ENCODE measurements around the gene SRCIN1.
A peak's percentile ranks its signal among the peaks of the same experiment; 100 is the strongest.
"Not testable (repeated sequence)": the region's sequence is repeated elsewhere in the genome, so short reads cannot be mapped to it uniquely, and the experiment has no call there.

Gene SRCIN1

GRCh38 chr17:38605841-38606645 is at the start of gene SRCIN1:
TSS of gene SRCIN1 (minus strand) at chr17:38605952. CDS start at chr17:38605705, 247 bp downstream.
- no peak for DNase-seq (ENCODE audit: low read depth)

- no peak for DNase-seq (ENCODE audit: low read depth)
Observed at GRCh38 chr17:38654411-38655398, 49.0 kb upstream of the SRCIN1 start.

- no peak for DNase-seq (ENCODE audit: low read depth)
Observed at GRCh38 chr17:38653679-38654078, 47.9 kb upstream of the SRCIN1 start.

GRCh38 chr17:38653230-38653629 is 47.5 kb upstream of the SRCIN1 start:
- no peak for DNase-seq (ENCODE audit: low read depth)

- DNase-seq (ENCODE audit: low read depth) = not testable (repeated sequence)
Observed at GRCh38 chr17:38650653-38651173, 45.0 kb upstream of the SRCIN1 start.

GRCh38 chr17:38637951-38638350 is 32.2 kb upstream of the SRCIN1 start:
- DNase-seq (ENCODE audit: low read depth) = no peak

- DNase-seq (ENCODE audit: low read depth) = no peak
Observed at GRCh38 chr17:38636054-38636453, 30.3 kb upstream of the SRCIN1 start.

- DNase-seq (ENCODE audit: low read depth) = no peak
Observed at GRCh38 chr17:38632334-38632733, 26.6 kb upstream of the SRCIN1 start.

- peak; percentile 32 for DNase-seq (ENCODE audit: low read depth)
Observed at GRCh38 chr17:38628441-38628840, 22.7 kb upstream of the SRCIN1 start.

GRCh38 chr17:38627957-38628356 is 22.2 kb upstream of the SRCIN1 start:
- no peak for DNase-seq (ENCODE audit: low read depth)

GRCh38 chr17:38626606-38627226 is 21.0 kb upstream of the SRCIN1 start:
- peak; percentile 22 for DNase-seq (ENCODE audit: low read depth)

GRCh38 chr17:38625482-38625881 is 19.7 kb upstream of the SRCIN1 start:
- no peak for DNase-seq (ENCODE audit: low read depth)

- DNase-seq (ENCODE audit: low read depth) = not testable (repeated sequence)
Observed at GRCh38 chr17:38624782-38625355, 19.1 kb upstream of the SRCIN1 start.

- DNase-seq (ENCODE audit: low read depth) = no peak
Observed at GRCh38 chr17:38621538-38621937, 15.8 kb upstream of the SRCIN1 start.

- DNase-seq (ENCODE audit: low read depth) = no peak
Observed at GRCh38 chr17:38620551-38621277, 15.0 kb upstream of the SRCIN1 start.

- no peak for DNase-seq (ENCODE audit: low read depth)
Observed at GRCh38 chr17:38619937-38620550, 14.3 kb upstream of the SRCIN1 start.

- no peak for DNase-seq (ENCODE audit: low read depth)
Observed at GRCh38 chr17:38619451-38619795, 13.7 kb upstream of the SRCIN1 start.

- no peak for DNase-seq (ENCODE audit: low read depth)
Observed at GRCh38 chr17:38617967-38618760, 12.4 kb upstream of the SRCIN1 start.

- no peak for DNase-seq (ENCODE audit: low read depth)
Observed at GRCh38 chr17:38617074-38617860, 11.5 kb upstream of the SRCIN1 start.

All from amniotic epithelial cell (primary cell).